ENCODE data around the gene EZH2. TPM values are rescaled to one million over a fixed set of nuclear protein-coding genes. Genes with fewer than 3 reads are reported as not detected.

EZH2 gene
- polyA plus RNA-seq, 1 donor from 2014 or later = 67.2 TPM

DNA sequence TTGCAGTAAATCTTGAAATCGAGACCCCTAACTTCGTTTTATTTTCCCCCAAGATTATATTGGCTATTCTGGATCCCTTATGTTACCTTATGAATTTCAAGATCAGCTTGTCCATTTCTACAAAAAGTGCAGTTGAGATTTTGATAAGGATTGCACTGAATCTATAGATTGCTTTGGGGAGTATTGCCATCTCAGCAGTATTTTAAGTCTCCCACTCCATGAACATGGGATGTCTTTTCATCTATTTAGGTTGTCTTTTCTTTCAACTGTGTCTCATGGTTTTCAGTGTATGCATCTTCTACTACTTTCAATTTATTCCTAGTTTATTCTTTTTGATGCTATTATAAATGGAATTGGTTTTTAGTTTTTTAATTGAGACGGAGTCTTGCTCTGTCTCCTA, 89.6 kb downstream of the EZH2 start:
- Histone ChIP-seq H3K4me2 (ENCODE audit: low read length) (no peak overlapping the region), H3K36me3 (ENCODE audit: insufficient read depth, low read length) (peaks cover 20% of the 10 kb centered on the region), H3K27me3 (ENCODE audit: insufficient read depth, low read depth, low read length) (no peaks in the 10 kb centered on the region)

DNA sequence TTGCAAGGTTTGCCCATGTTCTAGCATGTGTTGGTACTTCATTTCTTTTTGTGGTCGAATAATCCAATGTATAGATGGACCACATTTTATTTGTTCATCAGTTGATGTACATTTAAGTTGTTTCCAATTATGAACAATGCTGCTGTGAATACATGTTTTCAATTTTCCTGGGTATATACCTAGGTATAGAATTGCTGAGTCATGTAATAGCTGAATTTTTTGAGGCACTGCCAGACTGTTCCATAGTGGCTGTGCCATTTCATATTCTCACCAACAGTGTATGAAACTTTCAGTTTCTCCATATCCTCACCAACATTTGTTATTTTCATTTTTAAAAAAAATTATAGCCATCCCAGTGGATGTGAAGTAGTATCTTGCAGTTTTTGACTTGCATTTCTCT, 90.5 kb downstream of the EZH2 start:
- no peak overlapping the region for H3K4me3 ChIP-seq (ENCODE audit: low read length)
- TF ChIP-seq RAD21 (conservative IDR thresholded peaks at IDR 0.05) (no peak), EP300 (conservative IDR thresholded peaks at IDR 0.05; ENCODE audit: poor library complexity, severe bottlenecking) (no peak), POLR2AphosphoS5 (IDR thresholded peaks at IDR 0.05) (no peak), EZH2 (IDR thresholded peaks at IDR 0.05; ENCODE audit: borderline replicate concordance, insufficient read depth, low read length, poor library complexity, severe bottlenecking) (no peak), TAF1 (IDR thresholded peaks at IDR 0.05; ENCODE audit: low read depth) (no peak), SMC3 (conservative IDR thresholded peaks at IDR 0.05; ENCODE audit: poor library complexity) (no peak), MXI1 (conservative IDR thresholded peaks at IDR 0.05; ENCODE audit: poor library complexity, severe bottlenecking) (no peak)
- TF ChIP-seq, protein P1, sequence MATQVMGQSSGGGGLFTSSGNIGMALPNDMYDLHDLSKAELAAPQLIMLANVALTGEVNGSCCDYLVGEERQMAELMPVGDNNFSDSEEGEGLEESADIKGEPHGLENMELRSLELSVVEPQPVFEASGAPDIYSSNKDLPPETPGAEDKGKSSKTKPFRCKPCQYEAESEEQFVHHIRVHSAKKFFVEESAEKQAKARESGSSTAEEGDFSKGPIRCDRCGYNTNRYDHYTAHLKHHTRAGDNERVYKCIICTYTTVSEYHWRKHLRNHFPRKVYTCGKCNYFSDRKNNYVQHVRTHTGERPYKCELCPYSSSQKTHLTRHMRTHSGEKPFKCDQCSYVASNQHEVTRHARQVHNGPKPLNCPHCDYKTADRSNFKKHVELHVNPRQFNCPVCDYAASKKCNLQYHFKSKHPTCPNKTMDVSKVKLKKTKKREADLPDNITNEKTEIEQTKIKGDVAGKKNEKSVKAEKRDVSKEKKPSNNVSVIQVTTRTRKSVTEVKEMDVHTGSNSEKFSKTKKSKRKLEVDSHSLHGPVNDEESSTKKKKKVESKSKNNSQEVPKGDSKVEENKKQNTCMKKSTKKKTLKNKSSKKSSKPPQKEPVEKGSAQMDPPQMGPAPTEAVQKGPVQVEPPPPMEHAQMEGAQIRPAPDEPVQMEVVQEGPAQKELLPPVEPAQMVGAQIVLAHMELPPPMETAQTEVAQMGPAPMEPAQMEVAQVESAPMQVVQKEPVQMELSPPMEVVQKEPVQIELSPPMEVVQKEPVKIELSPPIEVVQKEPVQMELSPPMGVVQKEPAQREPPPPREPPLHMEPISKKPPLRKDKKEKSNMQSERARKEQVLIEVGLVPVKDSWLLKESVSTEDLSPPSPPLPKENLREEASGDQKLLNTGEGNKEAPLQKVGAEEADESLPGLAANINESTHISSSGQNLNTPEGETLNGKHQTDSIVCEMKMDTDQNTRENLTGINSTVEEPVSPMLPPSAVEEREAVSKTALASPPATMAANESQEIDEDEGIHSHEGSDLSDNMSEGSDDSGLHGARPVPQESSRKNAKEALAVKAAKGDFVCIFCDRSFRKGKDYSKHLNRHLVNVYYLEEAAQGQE (IDR thresholded peaks at IDR 0.05; ENCODE audit: borderline replicate concordance) = no peak
- TF ChIP-seq, protein P2, sequence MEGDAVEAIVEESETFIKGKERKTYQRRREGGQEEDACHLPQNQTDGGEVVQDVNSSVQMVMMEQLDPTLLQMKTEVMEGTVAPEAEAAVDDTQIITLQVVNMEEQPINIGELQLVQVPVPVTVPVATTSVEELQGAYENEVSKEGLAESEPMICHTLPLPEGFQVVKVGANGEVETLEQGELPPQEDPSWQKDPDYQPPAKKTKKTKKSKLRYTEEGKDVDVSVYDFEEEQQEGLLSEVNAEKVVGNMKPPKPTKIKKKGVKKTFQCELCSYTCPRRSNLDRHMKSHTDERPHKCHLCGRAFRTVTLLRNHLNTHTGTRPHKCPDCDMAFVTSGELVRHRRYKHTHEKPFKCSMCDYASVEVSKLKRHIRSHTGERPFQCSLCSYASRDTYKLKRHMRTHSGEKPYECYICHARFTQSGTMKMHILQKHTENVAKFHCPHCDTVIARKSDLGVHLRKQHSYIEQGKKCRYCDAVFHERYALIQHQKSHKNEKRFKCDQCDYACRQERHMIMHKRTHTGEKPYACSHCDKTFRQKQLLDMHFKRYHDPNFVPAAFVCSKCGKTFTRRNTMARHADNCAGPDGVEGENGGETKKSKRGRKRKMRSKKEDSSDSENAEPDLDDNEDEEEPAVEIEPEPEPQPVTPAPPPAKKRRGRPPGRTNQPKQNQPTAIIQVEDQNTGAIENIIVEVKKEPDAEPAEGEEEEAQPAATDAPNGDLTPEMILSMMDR (IDR thresholded peaks at IDR 0.05; ENCODE audit: poor library complexity, severe bottlenecking) = no peak
- H3K9me3 ChIP-seq (ENCODE audit: low read length) = peaks cover 1% of the 10 kb centered on the region
- no peaks in the 10 kb centered on the region for H3K79me2 ChIP-seq (replicated peaks; ENCODE audit: insufficient read depth, low read length)
- H4K20me1 ChIP-seq (ENCODE audit: insufficient read depth) = no peaks in the 10 kb centered on the region
- peaks cover 15% of the 10 kb centered on the region for H3K36me3 ChIP-seq (ENCODE audit: insufficient read depth, low read length)
- no peak overlapping the region for H3K4me2 ChIP-seq (ENCODE audit: low read length)
- no peak overlapping the region for H3K9ac ChIP-seq (ENCODE audit: low read length)
- no peak overlapping the region for H3K27ac ChIP-seq (ENCODE audit: low read length)
- H2AFZ ChIP-seq (ENCODE audit: low read depth, low read length) = no peak overlapping the region
- H3K9me2 ChIP-seq (ENCODE audit: insufficient read depth, low read length) = no peaks in the 10 kb centered on the region
- no peaks in the 10 kb centered on the region for H3K27me3 ChIP-seq (ENCODE audit: insufficient read depth, low read depth, low read length)
- no peaks in the 10 kb centered on the region for H3F3A ChIP-seq (ENCODE audit: insufficient read depth, low read length, poor library complexity, severe bottlenecking)

More for the DNA sequence above, 89.6 kb downstream of the EZH2 start:
- H3F3A ChIP-seq (ENCODE audit: insufficient read depth, low read length, poor library complexity, severe bottlenecking) = no peaks in the 10 kb centered on the region
- TF ChIP-seq MXI1 (conservative IDR thresholded peaks at IDR 0.05; ENCODE audit: poor library complexity, severe bottlenecking) (no peak), TAF1 (IDR thresholded peaks at IDR 0.05; ENCODE audit: low read depth) (no peak), EP300 (conservative IDR thresholded peaks at IDR 0.05; ENCODE audit: poor library complexity, severe bottlenecking) (no peak), RAD21 (conservative IDR thresholded peaks at IDR 0.05) (no peak), POLR2AphosphoS5 (IDR thresholded peaks at IDR 0.05) (no peak), EZH2 (IDR thresholded peaks at IDR 0.05; ENCODE audit: borderline replicate concordance, insufficient read depth, low read length, poor library complexity, severe bottlenecking) (no peak), SMC3 (conservative IDR thresholded peaks at IDR 0.05; ENCODE audit: poor library complexity) (no peak)
- TF ChIP-seq, protein P1 (IDR thresholded peaks at IDR 0.05; ENCODE audit: borderline replicate concordance) = no peak
- TF ChIP-seq, protein P2 (IDR thresholded peaks at IDR 0.05; ENCODE audit: poor library complexity, severe bottlenecking) = no peak
- no peak overlapping the region for H3K4me3 ChIP-seq (ENCODE audit: low read length)
- no peak overlapping the region for H3K27ac ChIP-seq (ENCODE audit: low read length)
- H3K79me2 ChIP-seq (replicated peaks; ENCODE audit: insufficient read depth, low read length) = no peaks in the 10 kb centered on the region
- no peaks in the 10 kb centered on the region for H4K20me1 ChIP-seq (ENCODE audit: insufficient read depth)
- H3K9me3 ChIP-seq (ENCODE audit: low read length) = peaks cover 4% of the 10 kb centered on the region
- no peaks in the 10 kb centered on the region for H3K9me2 ChIP-seq (ENCODE audit: insufficient read depth, low read length)
- no peak overlapping the region for H3K9ac ChIP-seq (ENCODE audit: low read length)
- H2AFZ ChIP-seq (ENCODE audit: low read depth, low read length) = no peak overlapping the region

Data from neural cell (in vitro differentiated cells).